OCI-LY7 (cell line): ENCODE results near the gene CACNA1B.

Experiments used
- EZH2phosphoT487 ChIP-seq: fragments of 200-600 bp; sonication (generic); IDR thresholded peaks from 2 replicates; pipeline ENCODE4 v1.6.1; 2018; ENCODE audit warnings: low read depth, borderline replicate concordance, mild to moderate bottlenecking, mixed run types, antibody characterized with exemption, low read length, moderate library complexity, mixed read lengths
- TF ChIP-seq, protein P1 (sequence below): fragments of 200-600 bp; sonication (generic); conservative IDR thresholded peaks from 2 replicates; pipeline ENCODE4 v1.5.1; 2014; ENCODE audit warnings: mild to moderate bottlenecking, antibody characterized with exemption, low read length, moderate library complexity, mixed read lengths

DNA sequence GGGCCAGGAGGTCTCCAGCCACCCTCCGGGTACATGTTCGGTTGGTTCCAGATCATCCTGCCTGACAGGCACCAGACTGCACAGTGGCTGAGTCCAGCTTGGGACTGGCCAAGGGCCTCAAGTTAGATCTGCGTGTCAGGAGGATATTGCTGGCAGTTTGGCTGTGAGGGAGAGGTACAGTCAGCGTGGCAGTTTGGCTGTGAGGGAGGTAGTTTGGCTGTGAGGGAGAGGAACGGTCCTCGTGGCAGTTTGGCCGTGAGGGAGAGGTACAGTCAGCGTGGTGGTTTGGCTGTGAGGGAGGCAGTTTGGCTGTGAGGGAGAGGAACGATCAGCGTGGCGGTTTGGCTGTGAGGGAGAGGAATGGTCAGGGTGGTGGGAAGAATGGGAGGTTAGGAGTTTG is 39.0 kb downstream of the CACNA1B start:
- no peak for TF ChIP-seq EZH2phosphoT487
- TF ChIP-seq, protein P1, sequence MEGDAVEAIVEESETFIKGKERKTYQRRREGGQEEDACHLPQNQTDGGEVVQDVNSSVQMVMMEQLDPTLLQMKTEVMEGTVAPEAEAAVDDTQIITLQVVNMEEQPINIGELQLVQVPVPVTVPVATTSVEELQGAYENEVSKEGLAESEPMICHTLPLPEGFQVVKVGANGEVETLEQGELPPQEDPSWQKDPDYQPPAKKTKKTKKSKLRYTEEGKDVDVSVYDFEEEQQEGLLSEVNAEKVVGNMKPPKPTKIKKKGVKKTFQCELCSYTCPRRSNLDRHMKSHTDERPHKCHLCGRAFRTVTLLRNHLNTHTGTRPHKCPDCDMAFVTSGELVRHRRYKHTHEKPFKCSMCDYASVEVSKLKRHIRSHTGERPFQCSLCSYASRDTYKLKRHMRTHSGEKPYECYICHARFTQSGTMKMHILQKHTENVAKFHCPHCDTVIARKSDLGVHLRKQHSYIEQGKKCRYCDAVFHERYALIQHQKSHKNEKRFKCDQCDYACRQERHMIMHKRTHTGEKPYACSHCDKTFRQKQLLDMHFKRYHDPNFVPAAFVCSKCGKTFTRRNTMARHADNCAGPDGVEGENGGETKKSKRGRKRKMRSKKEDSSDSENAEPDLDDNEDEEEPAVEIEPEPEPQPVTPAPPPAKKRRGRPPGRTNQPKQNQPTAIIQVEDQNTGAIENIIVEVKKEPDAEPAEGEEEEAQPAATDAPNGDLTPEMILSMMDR, result no peak
